PC-9 (cell line): ENCODE measurements around the gene STX16. TPM values are rescaled to one million over a fixed set of nuclear protein-coding genes. Genes with fewer than 3 reads are reported as not detected.

Experiments used
- BruUV-seq: library from RNA; stranded (reverse); fragments of 400-500 nt; replicated peaks from 2 replicates; lab custom pipeline; 2021; lab: Mats Ljungman, UMichigan
- CTCF ChIA-PET: fragments of 300-600 bp; sonication (Branson Sonifier 250); formaldehyde crosslinking; loops from one replicate; lab custom pipeline; 2022; ENCODE audit warnings: antibody characterized with exemption; lab: Charles Lee
- POLR2A ChIA-PET: fragments of 300-600 bp; sonication (Branson Sonifier 250); formaldehyde crosslinking; loops from one replicate; lab custom pipeline; 2022; ENCODE audit warnings: antibody characterized with exemption; ENCODE audit not compliant: unreplicated experiment; lab: Charles Lee
- DNase-seq, 2 experiments: peaks; one replicate each; pipeline versions ENCODE4 v3.0.0 to v3.0.0-alpha.2; 2015 to 2022; ENCODE audit warnings: mixed read lengths in 1 of 2
- H2AFZ ChIP-seq: fragments of 200-600 bp; sonication (generic); 2 replicates; pipeline ENCODE4 v1.8.1; 2017; ENCODE audit warnings: antibody characterized with exemption
- H3F3A ChIP-seq: fragments of 200-600 bp; sonication (generic); 2 replicates; pipeline ENCODE4 v1.8.1; 2017; ENCODE audit warnings: antibody characterized with exemption, mild to moderate bottlenecking, low read depth; ENCODE audit not compliant: insufficient read depth
- H3K27ac ChIP-seq: fragments of 200-600 bp; sonication (generic); 2 replicates; pipeline ENCODE4 v1.6.1; 2016; ENCODE audit warnings: mixed run types
- H3K27me3 ChIP-seq: fragments of 200-600 bp; sonication (generic); 2 replicates; pipeline ENCODE4 v1.6.1; 2016; ENCODE audit warnings: low read depth, mixed run types; ENCODE audit not compliant: insufficient read depth
- H3K36me3 ChIP-seq: fragments of 200-600 bp; sonication (generic); 2 replicates; pipeline ENCODE4 v1.6.1; 2016; ENCODE audit warnings: low read depth, mixed run types
- H3K4me1 ChIP-seq: fragments of 200-600 bp; sonication (generic); replicated peaks from 2 replicates; pipeline ENCODE4 v1.6.1; 2016; ENCODE audit warnings: mixed run types; ENCODE audit not compliant: insufficient read depth
- H3K4me2 ChIP-seq: fragments of 200-600 bp; sonication (generic); 2 replicates; pipeline ENCODE4 v1.6.1; 2017; ENCODE audit warnings: mixed run types
- H3K4me3 ChIP-seq: fragments of 200-600 bp; sonication (generic); 2 replicates; pipeline ENCODE4 v1.6.1; 2016; ENCODE audit warnings: mixed run types
- H3K79me2 ChIP-seq: fragments of 200-600 bp; sonication (generic); 2 replicates; pipeline ENCODE4 v1.6.1; 2017; ENCODE audit warnings: low read depth, mixed run types
- H3K9me2 ChIP-seq: fragments of 200-600 bp; sonication (generic); 2 replicates; pipeline ENCODE4 v1.8.1; 2017; ENCODE audit warnings: mild to moderate bottlenecking; ENCODE audit not compliant: insufficient read depth
- H3K9me3 ChIP-seq: fragments of 200-600 bp; sonication (generic); 2 replicates; pipeline ENCODE4 v1.8.1; 2016; ENCODE audit warnings: low read depth; ENCODE audit not compliant: insufficient read depth
- H4K20me1 ChIP-seq: fragments of 200-600 bp; sonication (generic); 2 replicates; pipeline ENCODE4 v1.8.1; 2017; ENCODE audit not compliant: insufficient read depth
- EZH2 ChIP-seq: fragments of 200-600 bp; sonication (generic); IDR thresholded peaks from 2 replicates; pipeline ENCODE4 v1.8.0; 2017; ENCODE audit warnings: antibody characterized with exemption, low read depth
- intact Hi-C: fragments of 100-400 bp; cut with micrococcal nuclease; formaldehyde crosslinking; loops from one replicate; pipeline ENCODE4 v1.10.0; 2022; ENCODE audit not compliant: unreplicated experiment
- total RNA-seq: library from RNA; stranded (reverse); gene quantifications from 2 replicates; pipeline ENCODE4 v1.2.3, GENCODE V29; 2021
- TF ChIP-seq, protein P1 (sequence below): fragments of 200-600 bp; sonication (generic); conservative IDR thresholded peaks from 2 replicates; pipeline ENCODE4 v1.6.1; 2017; ENCODE audit warnings: mixed run types, antibody characterized with exemption, mild to moderate bottlenecking, moderate library complexity

The STX16 gene
- total RNA-seq, 1 experiment from 2014 or later: 76.3 TPM

DNA sequence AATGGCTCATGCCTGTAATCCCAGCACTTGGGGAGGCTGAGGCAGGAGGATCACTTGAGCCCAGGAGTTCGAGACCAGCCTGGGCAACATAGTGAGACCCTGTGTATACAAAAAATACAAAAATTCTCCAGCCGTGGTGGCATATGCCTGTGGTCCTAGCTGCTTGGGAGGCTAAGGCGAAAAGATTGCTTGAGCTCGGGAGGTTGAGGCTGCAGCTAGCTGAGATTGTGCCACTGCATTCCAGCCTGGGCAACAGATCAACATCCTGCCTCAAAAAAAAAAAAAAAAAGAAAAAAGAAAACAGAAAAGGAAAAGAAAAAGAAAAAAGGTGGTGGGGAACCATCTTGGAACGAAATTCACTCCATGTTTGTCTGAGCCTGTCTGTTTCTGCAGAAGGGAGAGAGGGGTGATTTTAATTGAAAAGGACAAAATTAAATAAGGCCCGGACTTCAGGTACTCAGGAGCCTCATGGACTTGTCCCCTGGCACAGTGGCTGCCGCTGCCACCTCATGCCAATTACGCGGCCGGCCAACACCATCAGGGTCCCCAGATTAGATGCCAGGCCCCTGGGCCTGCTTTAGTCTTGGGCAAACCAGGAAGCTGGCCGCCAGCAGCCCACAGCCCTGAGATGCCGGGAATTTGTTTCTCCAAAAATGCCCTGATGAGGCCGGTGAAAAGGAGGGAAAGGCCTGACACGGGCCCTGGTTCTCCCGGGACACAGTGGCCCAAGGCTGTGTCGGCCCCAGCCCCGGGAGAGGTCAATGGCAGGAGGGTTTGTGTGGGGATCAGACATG, 37.8 kb upstream of the STX16 start:
- Histone ChIP-seq H3K4me3 (no peak overlapping the region), H3K27ac (no peak overlapping the region), H3K79me2 (no peaks in the 10 kb centered on the region), H4K20me1 (no peaks in the 10 kb centered on the region), H2AFZ (no peak overlapping the region), H3K4me1 (peaks cover 34% of the 10 kb centered on the region), H3K9me3 (peaks cover 7% of the 10 kb centered on the region), H3K36me3 (no peaks in the 10 kb centered on the region), H3K4me2 (no peak overlapping the region), H3F3A (peaks cover 12% of the 10 kb centered on the region; the same call in 1 of the 2 replicates), H3K9me2 (no peaks in the 10 kb centered on the region), H3K27me3 (no peaks in the 10 kb centered on the region)
- ChIA-PET CTCF (interaction anchor here (0.7 kb wide), 1 partner anchor 374 kb away, joined by 8 read pairs; no protein-coding TSS in a partner anchor), POLR2A (no interaction called here)
- DNase-seq: no peak
- TF ChIP-seq, protein P1, sequence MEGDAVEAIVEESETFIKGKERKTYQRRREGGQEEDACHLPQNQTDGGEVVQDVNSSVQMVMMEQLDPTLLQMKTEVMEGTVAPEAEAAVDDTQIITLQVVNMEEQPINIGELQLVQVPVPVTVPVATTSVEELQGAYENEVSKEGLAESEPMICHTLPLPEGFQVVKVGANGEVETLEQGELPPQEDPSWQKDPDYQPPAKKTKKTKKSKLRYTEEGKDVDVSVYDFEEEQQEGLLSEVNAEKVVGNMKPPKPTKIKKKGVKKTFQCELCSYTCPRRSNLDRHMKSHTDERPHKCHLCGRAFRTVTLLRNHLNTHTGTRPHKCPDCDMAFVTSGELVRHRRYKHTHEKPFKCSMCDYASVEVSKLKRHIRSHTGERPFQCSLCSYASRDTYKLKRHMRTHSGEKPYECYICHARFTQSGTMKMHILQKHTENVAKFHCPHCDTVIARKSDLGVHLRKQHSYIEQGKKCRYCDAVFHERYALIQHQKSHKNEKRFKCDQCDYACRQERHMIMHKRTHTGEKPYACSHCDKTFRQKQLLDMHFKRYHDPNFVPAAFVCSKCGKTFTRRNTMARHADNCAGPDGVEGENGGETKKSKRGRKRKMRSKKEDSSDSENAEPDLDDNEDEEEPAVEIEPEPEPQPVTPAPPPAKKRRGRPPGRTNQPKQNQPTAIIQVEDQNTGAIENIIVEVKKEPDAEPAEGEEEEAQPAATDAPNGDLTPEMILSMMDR: no peak
- no peak for TF ChIP-seq EZH2
- no TSS peak for BruUV-seq
- intact Hi-C loops: no loop called here

DNA sequence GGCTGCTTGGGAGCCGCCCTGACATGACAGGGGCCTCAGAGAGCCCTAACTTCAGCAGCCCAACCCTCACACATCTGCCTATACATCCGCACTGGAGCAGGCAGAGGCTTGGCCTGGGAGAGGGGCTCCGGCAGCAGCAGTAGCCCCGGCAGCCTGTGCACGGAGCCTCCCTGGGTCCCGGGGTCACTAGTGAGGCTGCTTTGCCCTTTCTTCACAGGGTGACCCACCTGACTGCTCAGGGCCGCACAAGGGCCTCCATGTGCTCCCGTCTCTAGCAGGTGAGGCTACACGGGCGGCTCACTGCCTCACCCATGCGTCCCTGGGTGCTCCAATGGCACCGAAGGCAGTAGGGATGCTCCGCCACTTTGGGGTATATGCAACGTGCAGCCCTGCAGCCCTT, 36.7 kb upstream of the STX16 start:
- no peaks in the 10 kb centered on the region for H3K79me2 ChIP-seq
- TF ChIP-seq EZH2: no peak
- TF ChIP-seq, protein P1: no peak
- H4K20me1 ChIP-seq: no peaks in the 10 kb centered on the region
- no peaks in the 10 kb centered on the region for H3K36me3 ChIP-seq
- H3K4me1 ChIP-seq: peaks cover 34% of the 10 kb centered on the region
- no peak overlapping the region for H3K4me3 ChIP-seq
- no peak overlapping the region for H2AFZ ChIP-seq
- H3K27me3 ChIP-seq: no peaks in the 10 kb centered on the region
- ChIA-PET CTCF (no interaction called here), POLR2A (no interaction called here)
- DNase-seq: no peak
- H3K9me2 ChIP-seq: no peaks in the 10 kb centered on the region
- peaks cover 7% of the 10 kb centered on the region for H3K9me3 ChIP-seq
- H3K27ac ChIP-seq: no peak overlapping the region
- intact Hi-C loops: no loop called here
- no TSS peak for BruUV-seq
- no peak overlapping the region for H3K4me2 ChIP-seq
- H3F3A ChIP-seq: peaks cover 12% of the 10 kb centered on the region; the same call in 1 of the 2 replicates

DNA sequence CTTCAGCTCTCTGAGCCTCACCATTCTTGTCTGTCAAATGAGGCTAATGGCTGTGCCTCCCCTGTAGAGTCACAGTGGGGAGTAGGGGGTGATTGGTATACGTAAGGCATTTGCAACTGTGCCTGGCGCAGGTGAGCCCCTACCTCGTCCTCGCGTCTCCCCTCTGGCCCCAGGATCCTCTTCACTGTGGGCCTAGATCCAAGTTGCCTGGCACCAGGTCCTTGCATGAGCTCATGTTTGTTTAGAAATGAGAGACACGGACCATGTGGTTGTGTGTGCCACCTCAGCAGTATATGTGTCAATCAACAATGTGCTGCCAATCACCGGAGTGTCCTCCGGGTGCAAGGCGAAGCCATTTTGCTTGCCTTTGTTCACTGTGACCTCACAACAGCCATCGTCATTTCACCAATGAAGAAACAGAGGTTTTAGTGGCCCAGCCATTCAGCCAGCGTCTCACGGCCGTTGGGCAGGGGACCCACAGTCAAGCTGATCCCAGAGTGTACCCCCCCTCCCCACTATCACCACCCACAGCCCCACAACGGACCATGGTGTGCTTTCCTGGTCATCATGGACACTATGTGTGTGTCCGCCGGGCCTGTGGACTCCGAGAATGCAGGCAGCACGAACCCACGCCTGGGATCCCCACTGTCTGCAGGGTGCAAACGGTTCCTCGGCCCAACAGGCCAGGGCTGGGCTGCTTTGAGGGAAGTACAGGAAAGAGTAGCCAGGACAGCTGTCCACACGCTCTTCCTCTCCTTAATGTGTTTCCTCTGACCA, 35.9 kb upstream of the STX16 start:
- H4K20me1 ChIP-seq: no peaks in the 10 kb centered on the region
- no peak overlapping the region for H3K4me2 ChIP-seq
- no peaks in the 10 kb centered on the region for H3K36me3 ChIP-seq
- no peak for TF ChIP-seq EZH2
- TF ChIP-seq, protein P1: no peak
- H3K9me3 ChIP-seq: peaks cover 7% of the 10 kb centered on the region
- ChIA-PET POLR2A (no interaction called here), CTCF (no interaction called here)
- H3F3A ChIP-seq: peaks cover 12% of the 10 kb centered on the region; the same call in 1 of the 2 replicates
- H3K27me3 ChIP-seq: no peaks in the 10 kb centered on the region
- H3K9me2 ChIP-seq: no peaks in the 10 kb centered on the region
- no peak overlapping the region for H3K4me3 ChIP-seq
- peaks cover 27% of the 10 kb centered on the region for H3K4me1 ChIP-seq
- DNase-seq: no peak
- H3K27ac ChIP-seq: no peak overlapping the region
- intact Hi-C loops: no loop called here
- no peaks in the 10 kb centered on the region for H3K79me2 ChIP-seq
- H2AFZ ChIP-seq: no peak overlapping the region
- BruUV-seq: no TSS peak
